ENCODE results near the gene GSE1.
A peak's percentile ranks its signal among the peaks of the same experiment; 100 is the strongest.

Gene GSE1

GRCh38 chr16:85688586-85689284 is 75.6 kb downstream of the GSE1 start, which contains the start of gene GINS2 (continued):
- TF ChIP-seq ZNF26 (tag by site-specific recombination; IDR thresholded peaks at IDR 0.05) (no peak), ZNF248 (tag by site-specific recombination; IDR thresholded peaks at IDR 0.05) (no peak), BCL11B (tag by site-specific recombination; IDR thresholded peaks at IDR 0.05; ENCODE audit: low read depth) (no peak), KLF9 (tag by site-specific recombination; IDR thresholded peaks at IDR 0.05; ENCODE audit: low read depth) (0 out of 2 replicates have a peak, but pooled peaks have one; percentile 1), ZNF138 (tag by site-specific recombination; IDR thresholded peaks at IDR 0.05; ENCODE audit: borderline replicate concordance) (no peak), GLIS1 (tag by site-specific recombination; IDR thresholded peaks at IDR 0.05) (0 out of 2 replicates have a peak, but pooled peaks have one; percentile 17), TSHZ1 (tag by site-specific recombination; IDR thresholded peaks at IDR 0.05; ENCODE audit: borderline replicate concordance) (no peak), ZBTB11 (tag by site-specific recombination; conservative IDR thresholded peaks at IDR 0.05; ENCODE audit: low read depth) (no peak), ZNF621 (tag by site-specific recombination; IDR thresholded peaks at IDR 0.05) (no peak), SP7 (tag by site-specific recombination; IDR thresholded peaks at IDR 0.05) (peak; percentile 54; the same call in 1 of the 2 replicates), ZNF830 (tag by site-specific recombination; IDR thresholded peaks at IDR 0.05; ENCODE audit: low read depth) (no peak), ZNF513 (tag by site-specific recombination; IDR thresholded peaks at IDR 0.05) (0 out of 2 replicates have a peak, but pooled peaks have one; percentile 19), KLF10 (tag by site-specific recombination; IDR thresholded peaks at IDR 0.05) (no peak), YY2 (tag by site-specific recombination; IDR thresholded peaks at IDR 0.05) (peak; percentile 71), HOXC10 (CRISPR knock-in tag; IDR thresholded peaks at IDR 0.05) (no peak), ZNF391 (tag by site-specific recombination; IDR thresholded peaks at IDR 0.05; ENCODE audit: borderline replicate concordance, low read depth) (peak; percentile 82; the same call in 1 of the 2 replicates), ZNF677 (tag by site-specific recombination; IDR thresholded peaks at IDR 0.05) (no peak), SP2 (tag by site-specific recombination; IDR thresholded peaks at IDR 0.05) (peak; percentile 85), ZNF544 (tag by site-specific recombination; IDR thresholded peaks at IDR 0.05) (no peak), ZNF214 (tag by site-specific recombination; IDR thresholded peaks at IDR 0.05; ENCODE audit: borderline replicate concordance) (no peak), ZNF155 (tag by site-specific recombination; IDR thresholded peaks at IDR 0.05) (no peak), ZFP3 (tag by site-specific recombination; IDR thresholded peaks at IDR 0.05; ENCODE audit: low read depth) (no peak), ZNF501 (tag by site-specific recombination; IDR thresholded peaks at IDR 0.05) (no peak; the same call in 1 of the 2 replicates)
- TF ChIP-seq, protein P1, sequence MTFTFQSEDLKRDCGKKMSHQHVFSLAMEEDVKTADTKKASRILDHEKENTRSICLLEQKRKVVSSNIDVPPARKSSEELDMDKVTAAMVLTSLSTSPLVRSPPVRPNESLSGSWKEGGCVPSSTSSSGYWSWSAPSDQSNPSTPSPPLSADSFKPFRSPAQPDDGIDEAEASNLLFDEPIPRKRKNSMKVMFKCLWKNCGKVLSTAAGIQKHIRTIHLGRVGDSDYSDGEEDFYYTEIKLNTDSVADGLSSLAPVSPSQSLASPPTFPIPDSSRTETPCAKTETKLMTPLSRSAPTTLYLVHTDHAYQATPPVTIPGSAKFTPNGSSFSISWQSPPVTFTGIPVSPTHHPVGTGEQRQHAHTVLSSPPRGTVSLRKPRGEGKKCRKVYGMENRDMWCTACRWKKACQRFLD (tag by site-specific recombination; IDR thresholded peaks at IDR 0.05): no peak
- TF ChIP-seq, protein P2, sequence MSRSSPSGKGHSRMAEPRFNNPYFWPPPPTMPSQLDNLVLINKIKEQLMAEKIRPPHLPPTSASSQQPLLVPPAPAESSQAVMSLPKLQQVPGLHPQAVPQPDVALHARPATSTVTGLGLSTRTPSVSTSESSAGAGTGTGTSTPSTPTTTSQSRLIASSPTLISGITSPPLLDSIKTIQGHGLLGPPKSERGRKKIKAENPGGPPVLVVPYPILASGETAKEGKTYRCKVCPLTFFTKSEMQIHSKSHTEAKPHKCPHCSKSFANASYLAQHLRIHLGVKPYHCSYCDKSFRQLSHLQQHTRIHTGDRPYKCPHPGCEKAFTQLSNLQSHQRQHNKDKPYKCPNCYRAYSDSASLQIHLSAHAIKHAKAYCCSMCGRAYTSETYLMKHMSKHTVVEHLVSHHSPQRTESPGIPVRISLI (tag by site-specific recombination; IDR thresholded peaks at IDR 0.05): no peak
- TF ChIP-seq, protein P3, sequence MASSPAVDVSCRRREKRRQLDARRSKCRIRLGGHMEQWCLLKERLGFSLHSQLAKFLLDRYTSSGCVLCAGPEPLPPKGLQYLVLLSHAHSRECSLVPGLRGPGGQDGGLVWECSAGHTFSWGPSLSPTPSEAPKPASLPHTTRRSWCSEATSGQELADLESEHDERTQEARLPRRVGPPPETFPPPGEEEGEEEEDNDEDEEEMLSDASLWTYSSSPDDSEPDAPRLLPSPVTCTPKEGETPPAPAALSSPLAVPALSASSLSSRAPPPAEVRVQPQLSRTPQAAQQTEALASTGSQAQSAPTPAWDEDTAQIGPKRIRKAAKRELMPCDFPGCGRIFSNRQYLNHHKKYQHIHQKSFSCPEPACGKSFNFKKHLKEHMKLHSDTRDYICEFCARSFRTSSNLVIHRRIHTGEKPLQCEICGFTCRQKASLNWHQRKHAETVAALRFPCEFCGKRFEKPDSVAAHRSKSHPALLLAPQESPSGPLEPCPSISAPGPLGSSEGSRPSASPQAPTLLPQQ (tag by site-specific recombination; IDR thresholded peaks at IDR 0.05): peak; percentile 87
